Keratinocyte (primary cell): ENCODE results near the gene TEX29. TPM values are rescaled to one million over a fixed set of nuclear protein-coding genes. Genes with fewer than 3 reads are reported as not detected.

Source experiments
- DNase-seq: peaks from one replicate; pipeline ENCODE4 v3.0.0-alpha.2; 2011; ENCODE audit warnings: low read depth, missing footprints, low spot score
- FAIRE-seq: peaks from 2 replicates; lab custom pipeline; 2011; peaks lifted over from hg19 to GRCh38; lab: Jason Lieb, UNC
- H2AFZ ChIP-seq: 2 replicates; pipeline ENCODE4 v1.6.0; 2012; ENCODE audit warnings: low read length, control low read depth, inconsistent platforms; ENCODE audit not compliant: control insufficient read depth
- H3K27ac ChIP-seq: 2 replicates; pipeline ENCODE4 v1.5.1; 2011; ENCODE audit warnings: low read length; ENCODE audit not compliant: control insufficient read depth, insufficient read depth
- H3K27me3 ChIP-seq: 3 replicates; pipeline ENCODE4 v1.6.0; 2011; ENCODE audit warnings: low read length; ENCODE audit not compliant: control insufficient read depth, insufficient read depth; ENCODE audit errors: extremely low read depth
- H3K36me3 ChIP-seq, 2 experiments: 2 replicates in 1 of 2; 3 replicates in 1 of 2; pipeline ENCODE4 v1.5.1; 2011; ENCODE audit warnings: low read length in 2 of 2, mild to moderate bottlenecking in 1 of 2; ENCODE audit not compliant: control insufficient read depth in 2 of 2, insufficient read depth in 2 of 2; ENCODE audit errors: extremely low read depth in 1 of 2
- H3K4me1 ChIP-seq: 3 replicates; pipeline ENCODE4 v1.5.1; 2011; ENCODE audit warnings: low read length; ENCODE audit not compliant: control insufficient read depth, insufficient read depth; ENCODE audit errors: extremely low read depth
- H3K4me2 ChIP-seq: 3 replicates; pipeline ENCODE4 v1.6.0; 2011; ENCODE audit warnings: low read depth, low read length; ENCODE audit not compliant: control insufficient read depth, insufficient read depth; ENCODE audit errors: extremely low read depth
- H3K4me3 ChIP-seq, 3 experiments: fragments of 200-600 bp in 1 of 3; sonication (generic) in 1 of 3; 2 replicates in 2 of 3; 3 replicates in 1 of 3; pipeline ENCODE4 v1.5.1; 2011 to 2016; ENCODE audit warnings: low read length in 3 of 3, mild to moderate bottlenecking in 3 of 3, control low read depth in 2 of 3, inconsistent platforms in 1 of 3, low read depth in 1 of 3, mixed read lengths in 1 of 3, mixed run types in 1 of 3, moderate library complexity in 1 of 3; ENCODE audit not compliant: control insufficient read depth in 2 of 3, insufficient read depth in 2 of 3; ENCODE audit errors: extremely low read depth in 1 of 3
- H3K79me2 ChIP-seq: 2 replicates; pipeline ENCODE4 v1.6.0; 2012; ENCODE audit warnings: low read length; ENCODE audit not compliant: control insufficient read depth, insufficient read depth
- H3K9ac ChIP-seq: 3 replicates; pipeline ENCODE4 v1.6.0; 2011; ENCODE audit warnings: low read length; ENCODE audit not compliant: control insufficient read depth, insufficient read depth; ENCODE audit errors: extremely low read depth
- H3K9me1 ChIP-seq: 3 replicates; pipeline ENCODE4 v1.6.0; 2011; ENCODE audit warnings: low read length; ENCODE audit not compliant: control insufficient read depth, insufficient read depth; ENCODE audit errors: extremely low read depth
- H3K9me3 ChIP-seq: 2 replicates; pipeline ENCODE4 v1.5.1; 2012; ENCODE audit warnings: low read depth, low read length; ENCODE audit not compliant: control insufficient read depth
- H4K20me1 ChIP-seq: 3 replicates; pipeline ENCODE4 v1.6.0; 2011; ENCODE audit warnings: low read length; ENCODE audit not compliant: control insufficient read depth, insufficient read depth; ENCODE audit errors: extremely low read depth
- CTCF ChIP-seq, 3 experiments: IDR thresholded peaks in 1 of 3; conservative IDR thresholded peaks in 1 of 3; optimal IDR thresholded peaks in 1 of 3; 2 replicates in 2 of 3; 3 replicates in 1 of 3; pipeline versions ENCODE3 to v1.5.1; 2011; ENCODE audit warnings: low read length in 3 of 3, mild to moderate bottlenecking in 3 of 3, moderate library complexity in 2 of 3, control low read depth in 1 of 3, inconsistent platforms in 1 of 3; ENCODE audit not compliant: insufficient read depth in 2 of 3; ENCODE audit errors: extremely low read depth in 1 of 3
- EZH2 ChIP-seq: IDR thresholded peaks from one replicate; pipeline ENCODE4 v1.6.1; 2012; ENCODE audit warnings: inconsistent platforms, mild to moderate bottlenecking, low read length, moderate library complexity
- dilution Hi-C: fragments of 300-500 bp; cut with MboI; formaldehyde crosslinking; loops from one replicate; pipeline ENCODE4 v1.7.0; 2020; ENCODE audit warnings: low sequenced_read_pairs; ENCODE audit not compliant: extremely low pct_ligation_motif_present
- polyA plus RNA-seq, 5 experiments: library from polyadenylated mRNA; depleted of rRNA in 3 of 5; stranded (reverse) in 3 of 5; stranded (forward) in 1 of 5; unstranded in 1 of 5; fragments of >200 nt; gene quantifications; 1 replicate in 1 of 5; 2 replicates in 3 of 5; 3 replicates in 1 of 5; pipeline versions ENCODE4 v1.2.1 to v1.2.3, GENCODE V29; 2011 to 2012; ENCODE audit warnings: missing spikeins in 2 of 5, low read depth in 1 of 5, low replicate concordance in 1 of 5

TEX29 gene
- polyA plus RNA-seq, 1 donor (not counting 4 experiments of a cell fraction or from before 2014, with no cell fraction given), result 0.18 TPM

DNA sequence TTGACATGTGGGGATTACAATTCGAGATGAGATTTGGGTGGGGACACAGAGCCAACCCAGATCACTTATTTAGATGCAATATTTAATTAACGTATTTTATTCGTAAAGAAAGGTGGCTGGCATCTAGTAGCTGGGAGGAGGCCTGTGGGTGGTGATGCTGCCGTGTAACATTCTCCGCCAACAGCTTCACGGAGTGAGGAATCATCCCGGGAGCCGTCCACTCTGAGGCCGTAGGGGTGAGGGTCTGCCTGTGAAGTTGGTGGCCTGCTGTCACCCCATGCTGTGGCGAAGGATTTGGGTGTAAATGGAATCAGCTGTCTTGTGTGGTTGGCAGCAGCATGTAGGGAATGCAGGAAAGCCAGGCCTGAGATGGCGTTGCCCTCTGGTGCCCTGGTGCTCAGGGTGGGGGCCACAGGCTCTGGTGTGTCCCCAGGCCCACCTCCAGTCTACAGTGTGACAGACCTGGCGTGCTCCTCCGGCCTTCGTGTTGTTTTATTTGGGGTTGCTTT is 3.3 kb upstream of the TEX29 start:
- no peak for TF ChIP-seq EZH2
- no peak for TF ChIP-seq CTCF (optimal IDR thresholded peaks at IDR 0.05 in 1 of 3, IDR thresholded peaks at IDR 0.05 in 1 of 3, conservative IDR thresholded peaks at IDR 0.05 in 1 of 3; ENCODE audit: extremely low read depth in 1 of 3, insufficient read depth in 2 of 3, low read length in 3 of 3)
- Histone ChIP-seq H3K4me1 (no peaks in the 10 kb centered on the region), H3K9me3 (no peaks in the 10 kb centered on the region), H2AFZ (no peak overlapping the region), H3K27ac (no peak overlapping the region), H3K9ac (no peak overlapping the region), H3K79me2 (no peaks in the 10 kb centered on the region), H3K4me2 (no peak overlapping the region), H4K20me1 (no peaks in the 10 kb centered on the region), H3K36me3 (peaks cover 0 to 3% of the 10 kb centered on the region in 2 experiments), H3K27me3 (no peaks in the 10 kb centered on the region), H3K4me3 (no peak overlapping the region), H3K9me1 (no peaks in the 10 kb centered on the region)
- dilution Hi-C loops, result no loop called here
- DNase-seq (no peak), FAIRE-seq (no peak)

- Histone ChIP-seq H3K27ac (no peak overlapping the region), H3K9me1 (no peaks in the 10 kb centered on the region), H3K9me3 (no peaks in the 10 kb centered on the region), H3K79me2 (no peaks in the 10 kb centered on the region), H3K36me3 (peaks cover 0 to 1% of the 10 kb centered on the region in 2 experiments), H3K4me2 (no peak overlapping the region), H3K27me3 (no peaks in the 10 kb centered on the region), H3K9ac (no peak overlapping the region), H4K20me1 (no peaks in the 10 kb centered on the region), H3K4me1 (no peaks in the 10 kb centered on the region), H2AFZ (no peak overlapping the region), H3K4me3 (no peak overlapping the region)
- FAIRE-seq, result no peak
- no peak for TF ChIP-seq CTCF (optimal IDR thresholded peaks at IDR 0.05 in 1 of 3, IDR thresholded peaks at IDR 0.05 in 1 of 3, conservative IDR thresholded peaks at IDR 0.05 in 1 of 3; ENCODE audit: extremely low read depth in 1 of 3, insufficient read depth in 2 of 3, low read length in 3 of 3)
- no peak for TF ChIP-seq EZH2
- dilution Hi-C loops, result no loop called here
- no peak for DNase-seq
Measured at GRCh38 chr13:111317571-111318345, 2.7 kb upstream of the TEX29 start.
